WERI-Rb-1 (cell line): ENCODE measurements around the gene OR2AG2.

Experiments used
- DNase-seq: peaks from one replicate; pipeline ENCODE4 v3.0.0-alpha.2; 2020
- H3K27ac ChIP-seq: fragments of 250-450 bp; sonication (Bioruptor Pico); 2 replicates; pipeline ENCODE4 v1.5.1; 2020; ENCODE audit warnings: mild to moderate bottlenecking, moderate library complexity
- H3K27me3 ChIP-seq: fragments of 250-450 bp; sonication (Bioruptor Pico); 2 replicates; pipeline ENCODE4 v1.5.1; 2021; ENCODE audit warnings: mild to moderate bottlenecking, low read depth, moderate library complexity; ENCODE audit not compliant: insufficient read depth, severe bottlenecking
- H3K36me3 ChIP-seq: fragments of 250-450 bp; sonication (Bioruptor Pico); 2 replicates; pipeline ENCODE4 v1.5.1; 2020; ENCODE audit warnings: mild to moderate bottlenecking, moderate library complexity
- H3K4me3 ChIP-seq: 2 replicates; pipeline ENCODE4 v1.5.1; 2011; ENCODE audit warnings: low read depth, mild to moderate bottlenecking, control low read depth, low read length
- H3K9me3 ChIP-seq: fragments of 250-450 bp; sonication (Bioruptor Pico); 2 replicates; pipeline ENCODE4 v1.5.1; 2021; ENCODE audit warnings: mild to moderate bottlenecking, moderate library complexity; ENCODE audit not compliant: severe bottlenecking
- CTCF ChIP-seq: IDR thresholded peaks from 2 replicates; pipeline ENCODE4 v1.5.1; 2011; ENCODE audit warnings: low read depth, mild to moderate bottlenecking, control low read depth, inconsistent platforms, low read length

The OR2AG2 gene

DNA sequence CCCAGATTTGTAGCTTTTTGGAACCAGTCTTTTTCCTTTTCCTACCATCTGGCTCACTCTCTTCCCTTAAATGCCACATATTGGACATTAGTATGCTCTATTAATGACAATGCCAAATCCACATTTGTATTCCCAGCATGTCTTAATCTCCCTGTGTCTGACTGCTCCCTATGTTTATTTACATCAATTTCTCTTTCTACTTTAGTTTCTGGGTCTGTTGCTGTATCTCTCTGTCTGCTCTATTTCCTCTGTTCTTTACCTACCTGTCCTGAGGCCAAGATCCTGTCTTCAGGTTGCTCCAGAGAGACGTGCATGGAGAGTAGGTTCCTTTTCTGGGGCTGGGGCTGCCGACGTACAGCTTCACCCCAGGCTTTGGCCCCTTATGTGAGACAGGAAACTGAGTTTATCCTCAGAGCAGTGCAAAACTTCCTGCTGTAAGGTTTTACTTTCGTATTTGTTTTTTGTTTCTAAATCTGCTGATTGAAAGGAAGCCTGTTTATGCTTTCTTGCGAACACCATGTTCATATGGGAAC lies 25.6 kb downstream of the OR2AG2 start:
- no peak for DNase-seq
- no peak for TF ChIP-seq CTCF
- Histone ChIP-seq H3K27ac (no peak overlapping the region), H3K36me3 (no peaks in the 10 kb centered on the region), H3K4me3 (no peak overlapping the region), H3K27me3 (no peaks in the 10 kb centered on the region), H3K9me3 (no peaks in the 10 kb centered on the region)

DNA sequence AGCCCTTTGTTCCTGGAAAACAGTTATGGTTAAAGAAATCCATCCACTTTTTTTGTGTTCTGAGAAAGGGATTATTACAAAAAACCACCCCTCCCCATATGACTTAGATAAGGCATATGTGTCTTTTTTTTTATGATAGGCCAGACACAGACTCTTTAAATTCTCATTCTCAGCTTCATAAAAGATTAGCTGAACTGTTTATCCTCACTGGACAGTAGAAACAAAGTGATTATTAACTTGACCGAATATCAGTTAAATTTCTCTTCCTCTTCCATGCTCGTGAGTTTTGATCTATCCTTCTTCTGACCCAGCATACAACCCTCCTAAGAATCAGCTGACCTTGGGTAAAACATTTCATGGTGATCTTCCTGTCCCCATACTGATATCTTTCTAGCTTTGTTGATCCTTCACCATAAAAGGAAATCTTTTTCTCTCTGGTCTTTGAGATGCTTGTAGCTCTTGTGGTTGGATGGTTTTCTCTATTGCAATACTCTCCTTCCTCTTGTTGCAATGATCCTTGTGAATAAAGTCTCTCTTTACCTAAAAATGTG lies 26.2 kb downstream of the OR2AG2 start:
- Histone ChIP-seq H3K9me3 (no peaks in the 10 kb centered on the region), H3K27me3 (no peaks in the 10 kb centered on the region), H3K27ac (no peak overlapping the region), H3K36me3 (no peaks in the 10 kb centered on the region), H3K4me3 (no peak overlapping the region)
- no peak for TF ChIP-seq CTCF
- DNase-seq: no peak

DNA sequence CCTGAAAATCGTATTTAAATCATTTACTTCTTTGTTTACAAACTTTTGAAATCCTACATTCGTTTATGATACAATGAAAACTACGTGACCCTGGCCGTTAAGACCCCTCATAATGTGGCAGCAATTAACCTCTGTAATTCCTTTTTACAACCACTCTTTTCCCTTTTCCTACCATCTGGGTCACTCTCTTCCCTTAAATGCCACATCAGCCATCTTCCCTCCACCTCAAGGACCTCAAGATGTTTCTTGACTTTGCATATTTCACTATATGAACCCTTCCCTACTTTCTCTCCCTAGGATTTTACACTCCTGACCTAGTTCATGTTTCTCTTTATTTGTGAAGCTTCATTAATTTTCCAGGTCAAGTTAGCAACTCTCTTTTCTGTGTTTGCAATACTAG lies 26.8 kb downstream of the OR2AG2 start:
- H3K4me3 ChIP-seq: no peak overlapping the region
- H3K27ac ChIP-seq: no peak overlapping the region
- no peaks in the 10 kb centered on the region for H3K27me3 ChIP-seq
- no peaks in the 10 kb centered on the region for H3K36me3 ChIP-seq
- H3K9me3 ChIP-seq: no peaks in the 10 kb centered on the region
- no peak for TF ChIP-seq CTCF
- no peak for DNase-seq

- Histone ChIP-seq H3K36me3 (no peaks in the 10 kb centered on the region), H3K27ac (no peak overlapping the region), H3K4me3 (no peak overlapping the region), H3K9me3 (no peaks in the 10 kb centered on the region), H3K27me3 (no peaks in the 10 kb centered on the region)
- peak; percentile 59 for DNase-seq
- no peak for TF ChIP-seq CTCF
These were observed 29.5 kb downstream of the OR2AG2 start for GRCh38 chr11:6742260-6742659.

- no peak for DNase-seq
- H3K27me3 ChIP-seq: no peaks in the 10 kb centered on the region
- H3K4me3 ChIP-seq: no peak overlapping the region
- no peaks in the 10 kb centered on the region for H3K36me3 ChIP-seq
- TF ChIP-seq CTCF: no peak
- no peaks in the 10 kb centered on the region for H3K9me3 ChIP-seq
- no peak overlapping the region for H3K27ac ChIP-seq
These were observed 33.2 kb downstream of the OR2AG2 start for GRCh38 chr11:6738590-6738989.

DNA sequence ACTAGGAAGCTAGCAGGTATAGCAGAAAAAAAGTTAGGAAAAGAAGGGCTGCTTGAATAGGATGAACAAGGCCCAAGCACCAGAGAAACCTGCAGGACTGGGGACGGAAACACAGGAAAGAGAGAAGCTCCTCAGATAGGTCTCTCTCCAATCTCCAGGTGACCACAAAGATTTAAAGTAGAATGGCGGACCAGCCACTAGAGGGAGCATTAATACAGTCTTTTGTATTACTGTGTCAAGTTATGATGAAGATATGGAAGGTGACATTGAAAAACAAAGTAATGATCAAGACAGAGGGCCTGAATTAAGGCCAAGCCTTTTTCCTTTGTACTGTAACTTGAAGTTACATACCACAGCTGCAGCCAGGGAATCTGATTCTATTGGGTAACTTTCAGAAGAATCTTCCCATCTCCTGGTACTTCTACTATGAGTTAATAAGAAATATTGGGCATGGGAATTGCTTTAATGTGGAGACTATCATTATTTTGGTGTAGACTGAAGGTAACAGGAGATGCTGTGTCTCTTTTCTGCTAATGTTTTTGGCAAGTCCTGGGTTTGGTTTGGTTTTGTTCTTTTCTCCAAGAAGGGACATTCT lies 33.8 kb downstream of the OR2AG2 start:
- Histone ChIP-seq H3K27ac (no peak overlapping the region), H3K9me3 (no peaks in the 10 kb centered on the region), H3K36me3 (no peaks in the 10 kb centered on the region), H3K4me3 (no peak overlapping the region), H3K27me3 (no peaks in the 10 kb centered on the region)
- DNase-seq: peak; percentile 48
- peak; percentile 64 for TF ChIP-seq CTCF
